ENCODE results near the gene SLC16A12. TPM values are rescaled to one million over a fixed set of nuclear protein-coding genes. Genes with fewer than 3 reads are reported as not detected.

Gene SLC16A12
- total and polyA plus RNA-seq, 4 donors = 3.2 to 31.2 (median 8.0) TPM

- no peaks in the 10 kb centered on the region for H3K27me3 ChIP-seq (ENCODE audit: control insufficient read depth, insufficient read depth, low read length)
- H3K4me3 ChIP-seq (ENCODE audit: low read depth, low read length) = no peak overlapping the region
- H3K4me1 ChIP-seq (ENCODE audit: control insufficient read depth, insufficient read depth, low read length) = peaks cover 12% of the 10 kb centered on the region
- no peaks in the 10 kb centered on the region for H3K9me3 ChIP-seq (ENCODE audit: control insufficient read depth, insufficient read depth, low read length)
- DNase-seq (ENCODE audit: low read depth in 4 of 6, low spot score in 6 of 6) = no peak
- 82% methylated on average over 7 of the region's 12 CpGs for WGBS (ENCODE audit: insufficient coverage)
- peak overlapping the region; percentile 78 for H3K27ac ChIP-seq (ENCODE audit: low read depth, low read length)
- H3K36me3 ChIP-seq (ENCODE audit: control insufficient read depth, insufficient read depth, low read length) = no peaks in the 10 kb centered on the region
These were observed 16.2 kb downstream of the SLC16A12 start for GRCh38 chr10:89518876-89519842.

GRCh38 chr10:89518108-89518507 lies 17.3 kb downstream of the SLC16A12 start:
- Histone ChIP-seq H3K4me1 (ENCODE audit: control insufficient read depth, insufficient read depth, low read length) (peaks cover 12% of the 10 kb centered on the region), H3K27me3 (ENCODE audit: control insufficient read depth, insufficient read depth, low read length) (no peaks in the 10 kb centered on the region), H3K4me3 (ENCODE audit: low read depth, low read length) (no peak overlapping the region), H3K36me3 (ENCODE audit: control insufficient read depth, insufficient read depth, low read length) (no peaks in the 10 kb centered on the region), H3K9me3 (ENCODE audit: control insufficient read depth, insufficient read depth, low read length) (no peaks in the 10 kb centered on the region), H3K27ac (ENCODE audit: low read depth, low read length) (peak overlapping the region; percentile 78)
- 43% methylated on average over 2 of the region's 3 CpGs for WGBS (ENCODE audit: insufficient coverage)
- peak in 1 of 6 donors; percentile 41 for DNase-seq (ENCODE audit: low read depth in 4 of 6, low spot score in 6 of 6)

- Histone ChIP-seq H3K9me3 (ENCODE audit: control insufficient read depth, insufficient read depth, low read length) (no peaks in the 10 kb centered on the region), H3K27ac (ENCODE audit: low read depth, low read length) (peak overlapping the region; percentile 69), H3K4me3 (ENCODE audit: low read depth, low read length) (no peak overlapping the region), H3K36me3 (ENCODE audit: control insufficient read depth, insufficient read depth, low read length) (no peaks in the 10 kb centered on the region), H3K4me1 (ENCODE audit: control insufficient read depth, insufficient read depth, low read length) (peaks cover 12% of the 10 kb centered on the region), H3K27me3 (ENCODE audit: control insufficient read depth, insufficient read depth, low read length) (no peaks in the 10 kb centered on the region)
- 20% methylated on average over 1 of the region's 7 CpGs for WGBS (ENCODE audit: insufficient coverage)
- peak in 2 of 6 donors; percentile 43 to 60 for DNase-seq (ENCODE audit: low read depth in 4 of 6, low spot score in 6 of 6)
These were observed 19.1 kb downstream of the SLC16A12 start for GRCh38 chr10:89516149-89516832.

GRCh38 chr10:89515031-89515841 lies 20.2 kb downstream of the SLC16A12 start:
- no peaks in the 10 kb centered on the region for H3K27me3 ChIP-seq (ENCODE audit: control insufficient read depth, insufficient read depth, low read length)
- no peaks in the 10 kb centered on the region for H3K9me3 ChIP-seq (ENCODE audit: control insufficient read depth, insufficient read depth, low read length)
- no peaks in the 10 kb centered on the region for H3K36me3 ChIP-seq (ENCODE audit: control insufficient read depth, insufficient read depth, low read length)
- H3K27ac ChIP-seq (ENCODE audit: low read depth, low read length) = peak overlapping the region; percentile 69
- peak in 1 of 6 donors; percentile 6 for DNase-seq (ENCODE audit: low read depth in 4 of 6, low spot score in 6 of 6)
- H3K4me1 ChIP-seq (ENCODE audit: control insufficient read depth, insufficient read depth, low read length) = peaks cover 12% of the 10 kb centered on the region
- 48% methylated on average over 5 of the region's 8 CpGs for WGBS (ENCODE audit: insufficient coverage)
- H3K4me3 ChIP-seq (ENCODE audit: low read depth, low read length) = no peak overlapping the region

- no peak overlapping the region for H3K27ac ChIP-seq (ENCODE audit: low read depth, low read length)
- no peaks in the 10 kb centered on the region for H3K27me3 ChIP-seq (ENCODE audit: control insufficient read depth, insufficient read depth, low read length)
- no CpG with 5 or more reads among the region's 1 CpG for WGBS (ENCODE audit: insufficient coverage)
- DNase-seq (ENCODE audit: low read depth in 4 of 6, low spot score in 6 of 6) = no peak
- H3K36me3 ChIP-seq (ENCODE audit: control insufficient read depth, insufficient read depth, low read length) = no peaks in the 10 kb centered on the region
- no peak overlapping the region for H3K4me3 ChIP-seq (ENCODE audit: low read depth, low read length)
- peaks cover 11% of the 10 kb centered on the region for H3K4me1 ChIP-seq (ENCODE audit: control insufficient read depth, insufficient read depth, low read length)
- H3K9me3 ChIP-seq (ENCODE audit: control insufficient read depth, insufficient read depth, low read length) = peaks cover 1% of the 10 kb centered on the region
These were observed 22.2 kb downstream of the SLC16A12 start for GRCh38 chr10:89513206-89513605.

GRCh38 chr10:89505640-89506275 lies 29.6 kb downstream of the SLC16A12 start:
- H3K4me1 ChIP-seq (ENCODE audit: control insufficient read depth, insufficient read depth, low read length) = no peaks in the 10 kb centered on the region
- DNase-seq (ENCODE audit: low read depth in 4 of 6, low spot score in 6 of 6) = no peak
- H3K9me3 ChIP-seq (ENCODE audit: control insufficient read depth, insufficient read depth, low read length) = peaks cover 3% of the 10 kb centered on the region
- H3K27ac ChIP-seq (ENCODE audit: low read depth, low read length) = no peak overlapping the region
- no peaks in the 10 kb centered on the region for H3K36me3 ChIP-seq (ENCODE audit: control insufficient read depth, insufficient read depth, low read length)
- H3K4me3 ChIP-seq (ENCODE audit: low read depth, low read length) = no peak overlapping the region
- H3K27me3 ChIP-seq (ENCODE audit: control insufficient read depth, insufficient read depth, low read length) = no peaks in the 10 kb centered on the region
- 93% methylated on average over 11 of the region's 13 CpGs for WGBS (ENCODE audit: insufficient coverage)

GRCh38 chr10:89504691-89505090 lies 30.7 kb downstream of the SLC16A12 start:
- 93% methylated on average over 2 of the region's 2 CpGs for WGBS (ENCODE audit: insufficient coverage)

GRCh38 chr10:89503652-89504370 lies 31.6 kb downstream of the SLC16A12 start:
- Histone ChIP-seq H3K36me3 (ENCODE audit: control insufficient read depth, insufficient read depth, low read length) (no peaks in the 10 kb centered on the region), H3K9me3 (ENCODE audit: control insufficient read depth, insufficient read depth, low read length) (peaks cover 2% of the 10 kb centered on the region), H3K4me3 (ENCODE audit: low read depth, low read length) (no peak overlapping the region), H3K27me3 (ENCODE audit: control insufficient read depth, insufficient read depth, low read length) (no peaks in the 10 kb centered on the region), H3K4me1 (ENCODE audit: control insufficient read depth, insufficient read depth, low read length) (no peaks in the 10 kb centered on the region), H3K27ac (ENCODE audit: low read depth, low read length) (peak overlapping the region; percentile 69)
- 91% methylated on average over 3 of the region's 4 CpGs for WGBS (ENCODE audit: insufficient coverage)
- DNase-seq (ENCODE audit: low read depth in 4 of 6, low spot score in 6 of 6) = no peak

More at GRCh38 chr10:89504691-89505090, 30.7 kb downstream of the SLC16A12 start:
- no peak overlapping the region for H3K4me3 ChIP-seq (ENCODE audit: low read depth, low read length)
- DNase-seq (ENCODE audit: low read depth in 4 of 6, low spot score in 6 of 6) = no peak
- H3K27ac ChIP-seq (ENCODE audit: low read depth, low read length) = peak overlapping the region; percentile 69
- no peaks in the 10 kb centered on the region for H3K4me1 ChIP-seq (ENCODE audit: control insufficient read depth, insufficient read depth, low read length)
- H3K36me3 ChIP-seq (ENCODE audit: control insufficient read depth, insufficient read depth, low read length) = no peaks in the 10 kb centered on the region
- peaks cover 2% of the 10 kb centered on the region for H3K9me3 ChIP-seq (ENCODE audit: control insufficient read depth, insufficient read depth, low read length)
- no peaks in the 10 kb centered on the region for H3K27me3 ChIP-seq (ENCODE audit: control insufficient read depth, insufficient read depth, low read length)
